Raji (cell line): ENCODE results near the gene AFMID.
A peak's percentile ranks its signal among the peaks of the same experiment; 100 is the strongest.

Experiments
- POLR2A ChIP-seq: IDR thresholded peaks from 2 replicates; pipeline ENCODE4 v1.6.1; 2011; ENCODE audit warnings: low read depth, low read length, control low read depth; ENCODE audit not compliant: insufficient read depth

AFMID gene

GRCh38 chr17:78249818-78250806 lies 63.0 kb downstream of the AFMID start:
- no peak for TF ChIP-seq POLR2A

- TF ChIP-seq POLR2A = 0 out of 2 replicates have a peak, but pooled peaks have one; percentile 18
Observed at GRCh38 chr17:78250891-78251772, 64.0 kb downstream of the AFMID start.

GRCh38 chr17:78251773-78252103 lies 64.6 kb downstream of the AFMID start:
- no peak for TF ChIP-seq POLR2A

- TF ChIP-seq POLR2A = peak; percentile 30; the same call in 1 of the 2 replicates
Observed at GRCh38 chr17:78252111-78252634, 65.0 kb downstream of the AFMID start.

GRCh38 chr17:78252701-78253635 lies 65.8 kb downstream of the AFMID start:
- no peak for TF ChIP-seq POLR2A

- TF ChIP-seq POLR2A = peak; percentile 39; the same call in 1 of the 2 replicates
Observed at GRCh38 chr17:78253946-78254672, 66.9 kb downstream of the AFMID start.

GRCh38 chr17:78255029-78255656 lies 68.0 kb downstream of the AFMID start:
- no peak for TF ChIP-seq POLR2A

- no peak for TF ChIP-seq POLR2A
Observed at GRCh38 chr17:78255953-78256706, 69.0 kb downstream of the AFMID start.

GRCh38 chr17:78256707-78257591 lies 69.8 kb downstream of the AFMID start:
- TF ChIP-seq POLR2A = no peak
